AG08395 (cell line): Measurements from ENCODE around the gene TMEM144.
"Not testable (repeated sequence)": the region's sequence is repeated elsewhere in the genome, so short reads cannot be mapped to it uniquely, and the experiment has no call there.

Experiments used
- DNase-seq: peaks from one replicate; pipeline ENCODE4 v3.0.0; 2012; ENCODE audit warnings: mixed read lengths, low spot score

TMEM144 gene

DNA sequence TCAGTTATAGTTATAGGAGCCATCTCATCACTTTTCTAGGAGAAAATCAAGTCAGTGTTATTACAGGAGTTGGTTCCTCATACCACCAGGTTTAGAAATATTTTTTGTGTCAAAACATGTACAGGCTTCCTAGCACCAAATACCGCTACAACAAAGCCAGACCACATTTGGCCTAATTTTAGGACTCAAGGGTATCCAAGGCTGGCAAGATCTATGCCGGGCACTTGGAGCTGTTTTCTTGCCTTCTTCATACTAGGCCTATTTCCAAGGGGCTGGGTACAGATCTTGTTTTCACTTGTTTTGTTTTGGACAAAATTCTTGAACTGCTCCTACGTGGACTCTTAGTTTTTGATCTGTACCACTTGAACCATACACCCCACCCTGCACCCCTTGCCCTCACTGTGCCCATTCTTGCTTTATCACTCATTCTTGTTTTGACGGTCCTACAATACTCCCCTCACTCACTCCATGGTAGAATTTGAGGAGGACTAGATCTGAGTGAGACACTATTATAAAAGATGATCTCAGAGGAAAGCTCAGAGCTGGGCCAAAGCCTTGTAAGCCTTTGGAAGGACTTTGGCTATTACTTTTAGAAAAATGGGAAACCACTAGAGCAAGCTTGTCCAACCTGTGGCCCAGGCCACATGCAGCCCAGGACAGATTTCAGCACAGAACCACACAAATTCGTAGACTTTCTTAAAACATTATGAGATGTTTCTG lies 17.7 kb upstream of the TMEM144 start:
- no peak for DNase-seq

DNA sequence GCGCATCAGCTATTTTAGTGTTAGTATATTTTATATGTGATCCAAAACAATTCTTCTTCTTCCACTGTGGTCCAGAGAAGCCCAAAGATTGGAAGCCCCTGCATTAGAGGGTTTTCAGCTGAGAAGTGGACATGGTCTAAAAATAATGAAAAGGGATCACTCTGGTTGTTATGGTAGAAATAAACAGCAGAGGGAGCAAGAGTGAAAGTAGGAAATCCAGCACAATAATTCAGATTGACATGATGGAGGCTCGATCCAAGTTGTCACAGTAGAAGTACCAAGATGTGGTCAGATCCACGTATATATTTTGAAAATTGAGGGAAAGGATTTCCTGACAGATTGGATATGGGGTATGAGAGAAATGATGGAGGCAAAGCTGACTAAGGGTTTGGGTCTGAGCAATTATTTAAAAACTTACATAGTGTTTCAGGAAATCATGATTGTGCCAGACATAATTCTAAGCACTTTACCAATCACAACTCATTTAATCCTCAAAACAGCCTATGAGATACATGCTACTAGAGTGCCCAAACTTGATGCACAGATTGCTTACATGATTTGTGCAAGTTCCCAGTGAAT lies 17.0 kb upstream of the TMEM144 start:
- peak; percentile 51 for DNase-seq

DNA sequence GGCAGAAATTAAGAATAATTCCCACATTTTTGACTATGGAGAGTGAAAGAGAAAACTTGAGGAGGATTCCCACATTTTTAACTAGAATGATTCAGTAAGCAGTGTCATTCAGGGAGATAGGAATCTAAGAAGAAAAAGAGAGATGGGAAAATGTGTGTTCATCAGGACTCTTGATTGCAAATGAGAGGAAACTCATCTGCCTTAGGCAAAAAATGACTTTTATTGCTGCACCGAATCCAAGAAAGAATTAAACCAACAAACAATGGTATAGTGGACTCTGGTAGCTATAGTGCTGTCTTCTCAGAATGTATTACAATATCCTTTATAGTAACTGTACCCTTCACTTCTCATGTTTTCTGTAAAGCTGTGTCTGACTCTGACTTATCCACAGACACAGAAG lies 15.0 kb upstream of the TMEM144 start:
- DNase-seq, result no peak

DNA sequence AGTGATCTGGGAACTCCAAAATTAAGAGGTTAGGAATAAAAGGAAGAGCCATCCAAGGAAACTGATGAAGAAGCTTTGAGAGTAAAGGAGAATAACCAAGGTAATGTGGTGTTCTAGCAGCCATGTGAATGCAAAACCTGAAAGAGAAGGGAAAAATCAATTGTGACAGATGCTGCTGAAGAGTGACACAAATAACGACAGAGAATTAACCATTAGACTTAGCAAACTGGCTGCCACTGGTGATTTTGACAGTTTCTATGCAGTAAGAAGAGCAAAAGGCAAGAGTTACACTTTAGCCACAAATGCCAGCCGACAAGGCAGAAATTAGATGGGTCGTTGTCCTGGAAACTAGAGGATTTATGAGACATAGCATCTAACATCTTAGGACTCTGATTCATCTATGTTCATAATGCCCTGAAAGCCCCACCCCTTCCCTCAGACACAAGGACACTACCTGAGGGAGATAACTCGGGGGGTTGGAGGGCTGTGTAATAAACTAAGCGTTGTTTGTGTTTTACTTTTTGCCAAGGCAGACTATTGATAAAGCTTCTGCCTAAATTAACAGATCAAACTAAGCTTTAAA lies 13.0 kb upstream of the TMEM144 start:
- DNase-seq, result no peak

DNA sequence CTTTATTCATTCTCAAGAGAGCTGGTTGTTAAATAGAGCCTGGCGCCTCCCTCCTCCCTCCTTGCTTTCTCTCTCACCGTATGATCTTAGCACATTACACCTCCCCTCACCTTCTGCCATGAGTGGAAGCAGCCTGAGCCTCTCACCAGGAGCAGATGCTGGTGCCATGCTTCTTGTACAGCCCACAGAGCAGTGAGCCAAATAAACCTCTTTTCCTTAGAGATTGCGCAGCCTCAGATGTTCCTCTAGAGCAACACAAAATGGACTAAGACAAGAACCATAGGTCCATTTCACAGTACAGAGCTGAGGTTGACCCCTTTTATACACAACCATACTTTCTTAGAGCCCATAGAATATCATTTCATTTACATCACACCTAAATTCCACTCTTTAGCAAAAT lies 10.1 kb upstream of the TMEM144 start:
- DNase-seq, result no peak

DNA sequence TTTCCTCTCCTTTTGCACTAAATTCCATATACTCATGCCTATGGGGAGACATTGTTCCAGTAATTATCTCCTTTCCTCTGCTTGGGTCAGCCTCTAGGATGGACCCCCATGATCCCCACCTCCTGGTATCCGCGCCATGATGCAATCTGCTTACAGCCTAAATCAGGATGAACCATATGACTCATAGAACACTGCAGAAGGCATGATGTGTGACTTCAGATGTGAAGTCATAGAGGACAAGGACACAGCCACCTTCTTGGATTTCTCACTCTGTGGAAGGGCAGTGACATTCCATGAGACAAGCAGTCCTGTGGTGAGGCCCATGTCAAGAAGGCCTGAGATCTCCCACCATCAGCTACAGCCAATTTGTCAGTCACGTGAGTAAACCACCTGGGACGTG lies 9.0 kb upstream of the TMEM144 start:
- no peak for DNase-seq

DNA sequence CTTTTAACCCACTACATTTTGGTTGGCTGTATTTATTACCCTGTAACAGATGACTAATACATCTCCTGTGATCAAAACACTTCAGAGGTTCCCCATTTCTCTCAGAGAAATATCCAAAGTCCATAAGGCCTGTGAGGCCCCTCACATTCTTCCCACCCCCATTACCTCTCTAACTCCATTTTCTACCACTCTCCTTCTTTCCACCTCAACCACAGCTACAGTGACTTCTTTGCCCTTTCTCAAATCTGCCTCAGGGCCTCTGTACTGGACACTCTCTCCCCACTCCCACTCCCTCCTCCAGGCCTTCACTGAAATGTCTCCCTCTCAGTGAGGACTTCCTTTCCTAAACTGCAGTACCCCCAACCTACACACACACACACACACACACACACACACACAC lies 8.4 kb upstream of the TMEM144 start:
- no peak for DNase-seq

DNA sequence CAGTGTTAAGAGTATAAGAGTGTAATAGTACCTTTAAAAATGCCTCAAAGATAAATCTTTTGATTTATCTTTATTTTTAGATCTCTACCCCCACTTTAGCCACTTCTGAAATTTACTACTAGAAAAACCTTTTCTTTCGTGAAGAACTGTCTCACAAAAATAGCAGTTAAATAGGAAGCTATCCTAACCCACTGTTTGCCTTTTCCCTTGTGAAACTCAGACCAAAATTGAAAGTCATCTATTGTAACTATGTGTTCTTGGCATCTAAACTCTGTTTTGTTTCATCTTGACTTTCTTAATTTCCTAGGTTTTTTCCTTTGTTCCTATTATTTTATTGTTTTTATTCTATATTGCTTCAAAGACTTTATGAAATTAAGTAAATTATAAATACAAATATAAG lies 7.8 kb upstream of the TMEM144 start:
- DNase-seq, result no peak

DNA sequence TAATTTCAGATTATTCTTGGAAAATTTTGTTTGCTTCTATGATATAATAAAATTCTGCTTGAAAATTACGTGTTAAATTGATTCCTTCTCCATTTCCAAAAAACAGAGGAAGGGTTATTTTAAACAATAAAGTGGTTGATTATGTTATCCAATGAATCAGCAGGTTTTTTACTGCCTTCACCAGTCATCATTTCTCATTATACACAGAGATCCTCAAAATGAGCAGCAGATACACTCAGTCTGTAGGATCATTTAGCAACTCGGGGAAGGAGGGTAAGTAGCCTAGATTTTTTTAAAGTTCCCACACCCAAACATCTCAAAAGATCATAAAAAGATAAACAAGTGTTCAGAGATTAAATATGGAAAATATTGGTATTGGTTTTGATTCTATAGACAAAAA lies 6.8 kb upstream of the TMEM144 start:
- no peak for DNase-seq

DNA sequence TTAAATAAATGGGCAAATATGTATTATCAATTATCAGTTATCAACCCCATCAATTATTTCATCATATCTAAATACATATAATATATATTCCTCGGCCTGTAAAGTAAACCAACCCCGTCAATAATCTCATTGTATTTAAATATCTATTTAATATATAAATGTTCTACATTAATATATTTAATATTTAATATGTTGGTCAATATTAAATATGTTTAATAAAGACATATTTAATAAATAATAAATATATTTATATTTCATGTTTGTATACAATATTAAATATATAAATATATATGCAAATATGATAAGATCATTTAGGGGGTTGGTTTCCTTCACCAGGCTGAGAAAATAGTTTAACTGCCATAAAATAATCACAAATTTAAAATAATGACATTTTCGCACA lies 6.4 kb upstream of the TMEM144 start:
- DNase-seq, result no peak

DNA sequence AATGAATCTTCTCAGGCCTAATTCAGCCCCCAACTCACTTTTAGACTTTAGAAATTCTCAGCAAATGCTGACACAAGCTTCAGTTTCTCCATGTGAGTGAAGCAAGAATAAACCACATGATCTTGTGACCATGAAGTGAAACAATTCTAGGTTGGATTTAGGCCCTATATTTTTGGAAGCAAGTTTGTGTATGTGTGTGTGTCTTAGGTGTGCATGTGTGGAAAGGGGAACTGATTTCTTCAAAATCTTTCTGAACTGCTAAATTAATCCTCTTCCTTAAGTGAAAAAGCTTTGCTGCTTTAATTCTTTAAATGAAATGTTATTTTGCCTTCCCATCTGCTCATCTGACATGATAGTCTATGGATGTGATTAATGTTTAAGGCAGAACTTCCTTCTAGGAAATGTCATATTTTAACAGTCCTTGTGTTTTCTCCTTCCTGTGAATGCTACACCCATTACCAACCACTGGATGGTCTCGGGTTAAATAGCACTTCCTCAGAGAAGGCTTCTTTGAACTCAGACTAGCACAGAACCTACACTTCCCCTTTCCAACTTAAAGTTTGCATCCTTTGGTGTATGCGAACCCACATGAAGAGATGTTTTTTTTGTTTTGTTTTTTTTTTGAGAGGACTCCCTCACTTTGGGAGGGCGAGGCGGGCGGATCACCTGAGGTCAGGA lies 1.2 kb upstream of the TMEM144 start:
- no peak for DNase-seq

DNA sequence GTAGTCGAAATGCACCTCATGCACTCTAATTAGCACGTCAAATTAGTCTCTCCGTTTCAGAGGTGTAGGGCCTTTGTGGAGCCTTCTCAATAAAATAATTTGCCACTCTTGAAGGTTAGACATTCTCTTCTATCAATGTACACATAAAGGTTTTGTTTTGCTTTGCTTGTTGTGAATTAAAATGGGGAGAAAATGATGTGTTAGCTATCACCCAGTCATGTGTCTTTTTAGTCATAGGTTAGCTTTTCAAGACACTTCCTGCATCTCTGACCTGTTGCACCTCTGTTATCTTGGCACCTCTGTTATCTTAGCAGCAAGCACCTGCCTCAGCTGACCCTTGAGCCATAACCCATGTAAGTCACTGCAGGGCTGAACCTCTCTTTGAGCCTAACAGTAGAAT lies 936 bp downstream of the TMEM144 start:
- DNase-seq, result no peak

DNA sequence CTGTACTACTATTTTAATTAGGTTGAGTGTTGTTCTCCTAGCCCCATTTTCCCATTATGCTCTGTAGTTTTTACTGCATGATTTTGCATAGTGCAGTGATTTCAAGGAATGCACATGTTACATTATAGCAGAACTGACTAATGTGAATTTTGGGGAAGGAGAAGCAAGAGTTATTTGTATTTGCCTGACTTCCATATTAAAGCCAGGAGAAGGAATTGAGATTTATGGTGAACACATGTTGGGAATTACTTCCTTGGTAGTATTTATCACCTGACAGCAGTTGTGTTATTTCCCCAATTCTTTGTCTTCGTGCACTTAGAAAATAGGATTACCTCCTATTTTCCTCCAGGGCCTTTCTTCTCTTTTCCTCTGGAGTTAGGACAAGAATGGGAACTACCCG lies 3.2 kb downstream of the TMEM144 start:
- DNase-seq, result no peak

DNA sequence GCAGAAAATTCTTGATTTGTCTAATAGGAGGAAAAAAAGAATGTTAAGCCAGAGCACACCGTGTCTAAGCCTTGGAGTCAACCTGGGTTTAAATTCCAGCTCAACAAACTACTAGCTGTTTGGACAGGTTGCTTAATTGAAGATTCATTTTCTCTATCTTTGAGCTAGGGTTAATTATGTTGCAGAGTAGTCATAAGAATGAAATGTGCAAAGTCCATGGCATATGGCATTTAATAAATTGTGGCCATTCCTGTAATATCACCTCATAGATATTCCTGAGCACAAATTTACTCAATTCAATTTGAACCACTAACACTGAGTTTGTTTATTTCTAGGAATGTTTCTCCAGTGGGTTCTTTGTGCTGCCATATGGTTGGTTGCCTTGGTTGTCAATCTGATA lies 4.6 kb downstream of the TMEM144 start:
- DNase-seq, result no peak

DNA sequence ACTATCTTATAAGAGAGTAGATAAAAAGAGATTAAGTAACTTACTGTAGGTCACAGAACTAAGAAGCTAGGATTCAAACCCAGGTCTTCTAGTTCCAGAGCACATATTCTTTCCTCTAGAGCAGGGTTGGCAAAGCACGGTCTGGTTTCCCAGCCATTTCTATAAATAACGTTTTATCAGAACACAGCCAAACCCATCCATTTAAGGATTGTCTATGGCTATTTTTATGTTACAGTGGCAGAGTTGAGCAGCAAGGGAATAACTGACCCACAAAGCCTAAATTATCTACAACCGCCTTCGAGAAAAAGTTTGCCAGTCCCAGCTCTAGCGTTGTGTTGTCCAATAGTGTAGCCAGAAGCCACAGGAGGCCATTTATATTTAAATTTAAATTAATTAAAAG lies 7.5 kb downstream of the TMEM144 start:
- no peak for DNase-seq

DNA sequence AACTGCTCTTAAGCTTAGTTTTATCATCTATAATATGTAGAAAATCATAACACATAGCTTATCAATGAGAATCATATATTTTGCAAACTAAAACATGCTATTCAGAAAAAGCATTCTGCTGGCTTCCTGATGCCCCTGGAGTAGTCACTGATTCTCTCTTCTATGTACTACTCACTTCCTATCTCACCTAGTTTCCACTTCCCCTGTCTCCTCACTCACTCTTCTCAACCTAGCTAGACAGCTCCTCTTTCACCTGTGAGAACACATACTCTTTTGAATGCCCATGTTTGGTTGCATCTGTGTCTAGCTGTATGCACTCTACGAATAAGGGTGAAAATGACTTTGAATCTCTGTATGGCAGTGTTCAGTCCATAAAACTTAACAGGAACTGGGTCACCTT lies 9.3 kb downstream of the TMEM144 start:
- no peak for DNase-seq

DNA sequence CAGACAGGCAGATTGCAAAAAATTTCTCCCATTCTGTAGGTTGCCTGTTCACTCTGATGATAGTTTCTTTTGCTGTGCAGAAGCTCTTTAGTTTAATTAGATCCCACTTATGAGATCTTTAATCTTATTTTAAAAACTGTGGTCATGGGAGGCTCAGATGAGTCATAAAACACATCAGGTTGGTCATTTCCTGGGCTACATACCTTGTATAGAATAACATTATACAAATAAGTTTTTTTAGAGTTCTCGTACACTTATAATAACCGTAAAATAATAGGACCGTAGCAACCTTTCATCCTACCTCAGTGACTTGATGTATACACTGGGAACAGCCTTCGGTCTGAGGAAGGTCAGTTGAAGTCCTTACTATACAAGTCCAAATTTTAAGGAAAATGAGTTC lies 14.0 kb downstream of the TMEM144 start:
- DNase-seq, result not testable (repeated sequence)

DNA sequence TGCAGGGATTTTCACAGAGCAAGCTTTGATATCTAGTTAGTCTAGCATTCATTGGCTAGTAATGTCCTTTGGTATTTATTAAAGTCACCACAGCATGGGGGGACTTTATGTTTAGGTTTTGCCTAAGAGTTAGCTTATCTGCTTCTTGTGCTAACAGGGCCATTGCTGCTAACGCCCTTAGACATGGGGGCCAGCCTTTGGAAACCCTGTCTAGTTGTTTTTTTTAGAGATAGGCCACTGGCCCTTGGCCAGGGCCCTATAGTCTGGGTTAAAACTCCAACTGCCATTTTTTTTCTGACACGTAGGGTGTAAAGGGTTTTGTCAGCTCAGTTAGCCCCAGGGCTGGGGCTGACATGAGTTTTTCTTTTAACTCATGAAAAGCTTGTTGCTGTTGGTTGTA lies 14.7 kb downstream of the TMEM144 start:
- not testable (repeated sequence) for DNase-seq

DNA sequence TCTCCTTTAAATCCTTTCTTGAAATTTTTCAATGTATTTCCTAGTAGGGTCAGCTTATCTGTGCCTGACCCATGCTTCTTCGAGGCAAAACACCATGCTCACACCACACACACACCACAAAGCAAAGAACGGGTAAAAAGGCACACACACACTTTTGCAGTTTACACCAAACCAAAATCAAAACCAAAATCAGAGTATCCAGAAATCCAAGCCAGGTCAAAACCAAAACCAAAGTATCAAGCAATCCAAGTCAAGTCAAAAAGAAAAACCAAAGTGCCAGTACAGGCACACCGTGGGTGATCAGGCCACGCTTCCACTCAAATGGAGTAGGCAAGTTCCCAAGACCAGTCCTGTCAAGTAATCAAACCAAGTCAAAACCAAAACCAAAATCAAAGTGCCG lies 17.6 kb downstream of the TMEM144 start:
- DNase-seq, result not testable (repeated sequence)

DNA sequence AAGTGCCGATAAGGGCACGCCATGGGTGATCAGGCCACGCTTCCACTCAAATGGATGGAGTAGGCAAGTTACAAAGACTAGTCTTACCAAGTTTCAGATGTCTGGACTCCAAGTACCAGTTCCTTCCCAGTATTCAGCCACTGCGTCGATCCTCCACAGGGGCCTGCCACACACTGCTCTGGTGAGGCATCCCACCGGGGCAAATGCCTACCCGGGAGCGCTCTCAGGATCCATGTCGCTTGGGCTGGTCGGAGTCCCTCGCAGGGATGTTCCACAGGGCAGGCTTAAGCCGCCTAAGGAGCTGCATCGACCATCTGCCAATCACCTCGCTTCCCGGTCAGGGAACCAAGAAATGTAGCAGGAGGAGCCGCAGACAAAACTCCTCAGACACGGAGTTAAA lies 18.1 kb downstream of the TMEM144 start:
- not testable (repeated sequence) for DNase-seq

DNA sequence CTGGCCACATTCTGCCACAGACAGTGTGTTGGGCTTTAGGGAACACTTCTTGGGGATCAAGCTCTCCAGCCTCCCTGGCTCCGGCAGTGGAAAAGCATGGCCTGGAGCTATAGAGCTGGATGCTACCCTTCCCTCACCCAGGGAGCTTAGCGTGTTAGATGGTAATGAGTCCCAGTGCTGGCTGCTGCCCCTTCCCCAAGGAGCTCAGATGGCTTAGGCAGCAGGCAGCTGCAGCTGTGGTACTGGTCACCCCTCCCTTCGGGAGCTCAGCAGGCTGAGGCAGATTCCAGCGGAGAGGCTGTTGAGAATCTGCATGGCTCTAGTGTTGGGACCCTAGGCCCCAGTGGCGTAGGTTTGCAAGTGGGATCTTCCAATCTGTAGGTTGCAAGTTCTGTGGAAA lies 19.5 kb downstream of the TMEM144 start:
- DNase-seq, result no peak

DNA sequence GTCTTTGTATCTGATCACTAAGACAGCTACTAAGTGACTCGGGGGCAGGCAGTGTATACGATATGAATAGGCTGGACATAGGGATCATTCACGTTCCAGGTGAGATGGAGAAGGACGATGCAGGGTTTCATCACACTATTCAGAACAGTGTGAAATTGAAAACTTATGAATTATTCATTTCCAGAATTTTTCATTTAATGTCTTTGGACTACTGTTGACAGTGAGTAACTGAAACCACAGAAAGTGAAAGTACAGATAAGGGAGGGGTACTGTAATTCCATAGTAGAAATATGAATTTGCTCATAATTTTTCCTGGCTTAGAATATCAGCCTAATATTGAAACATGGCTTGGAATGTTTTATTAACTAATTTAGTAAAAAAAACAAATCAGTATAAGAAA lies 24.4 kb downstream of the TMEM144 start:
- DNase-seq, result no peak

DNA sequence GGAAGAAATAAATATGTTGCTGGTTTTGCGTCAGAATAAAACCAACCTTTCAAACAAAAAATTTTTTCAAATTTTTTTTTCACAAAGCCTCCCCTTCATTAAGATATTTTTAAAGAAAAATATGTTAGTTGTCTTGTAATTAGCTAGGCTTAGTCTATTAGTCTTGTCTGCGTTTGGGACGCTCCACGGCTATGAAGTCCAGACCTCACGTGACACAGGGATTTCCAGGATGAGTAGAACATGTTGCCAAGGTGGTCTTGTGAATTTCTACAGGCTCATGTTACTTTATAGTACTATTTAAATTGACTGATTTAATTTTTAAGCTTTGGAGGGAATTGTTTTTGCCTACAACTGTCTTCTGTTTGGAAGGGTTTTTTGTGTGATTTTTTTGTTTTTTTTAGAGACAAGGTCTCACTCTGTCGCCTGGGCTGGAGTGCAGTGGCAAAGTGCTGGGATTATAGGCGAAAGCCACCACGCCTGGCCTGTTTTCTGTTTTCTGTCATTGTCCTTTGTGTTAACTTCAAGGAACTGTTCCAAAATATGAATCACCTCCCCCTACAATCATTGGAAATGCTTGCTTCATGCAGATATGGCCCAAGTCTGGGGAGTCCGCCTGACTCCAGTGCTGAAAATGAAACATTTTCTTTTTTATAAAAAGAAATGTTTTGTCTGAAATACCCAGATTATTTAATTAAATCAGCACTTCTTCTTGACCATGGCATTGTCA lies 26.2 kb downstream of the TMEM144 start:
- no peak for DNase-seq
